ENCODE results near the gene GAS7. TPM values are rescaled to one million over a fixed set of nuclear protein-coding genes. Genes with fewer than 3 reads are reported as not detected.

GAS7 gene
- total and polyA plus RNA-seq, 9 of the 15 experiments (the other 6 are each of a cell fraction or from before 2014, with no cell fraction given): 0.11 to 0.33 TPM; not detected in 7

DNA sequence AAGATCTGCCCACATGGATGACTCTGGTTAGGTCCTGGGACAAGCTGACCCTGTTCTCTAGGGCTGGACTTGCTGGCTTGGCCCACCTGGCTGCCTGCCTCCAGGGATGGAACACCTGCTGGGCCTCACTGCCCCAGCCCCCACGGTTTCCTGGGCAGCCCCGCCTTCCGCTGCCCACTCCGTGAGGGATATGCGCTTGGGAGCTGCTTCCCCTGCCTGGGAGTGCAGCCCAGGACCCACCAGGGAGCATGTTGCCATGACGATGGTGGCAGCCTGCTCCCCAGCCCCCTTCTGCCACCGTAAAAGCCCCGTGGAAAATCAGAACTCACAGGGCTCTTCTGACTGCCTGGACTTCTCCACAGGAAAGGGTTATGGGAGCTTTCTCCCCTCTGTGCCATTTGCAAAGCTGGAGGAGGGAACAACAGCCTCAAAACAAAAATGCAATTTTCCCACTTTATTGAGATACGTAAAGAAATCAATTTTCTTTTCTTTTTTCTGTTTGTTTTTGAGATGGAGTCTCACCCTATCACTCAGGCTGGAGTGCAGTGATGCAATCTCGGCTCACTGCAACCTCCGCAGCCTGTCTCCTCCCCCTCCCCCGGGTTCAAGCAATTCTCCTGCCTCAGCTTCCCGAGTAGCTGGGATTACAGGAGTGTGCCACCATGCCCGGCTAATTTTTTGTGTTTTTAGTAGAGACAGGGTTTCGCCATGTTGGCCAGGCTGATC is 18.0 kb upstream of the GAS7 start:
- intact Hi-C loops (cut with micrococcal nuclease): no loop called here
- no peaks in the 10 kb centered on the region for H3K36me3 ChIP-seq (ENCODE audit: control insufficient read depth, insufficient read depth, low read length)
- H3K27me3 ChIP-seq (ENCODE audit: control insufficient read depth in 2 of 2, insufficient read depth in 2 of 2, low read length in 2 of 2): no peaks in the 10 kb centered on the region; a peak in 1 of 5 replicates
- no peak overlapping the region for H2AFZ ChIP-seq (ENCODE audit: low read depth, low read length)
- H3K27ac ChIP-seq (ENCODE audit: extremely low read depth, low read depth, low read length): no peak overlapping the region
- no peaks in the 10 kb centered on the region for H3K9me3 ChIP-seq (replicated peaks; ENCODE audit: control insufficient read depth, insufficient read depth, low read depth, low read length)
- CTCF ChIA-PET (ENCODE audit: low intra/inter-chr PET ratio): no interaction called here
- 0% methylated on average over 10 of the region's 15 CpGs for WGBS (ENCODE audit: insufficient coverage, low coverage, missing lambda C conversion rate)
- no peaks in the 10 kb centered on the region for H3K79me2 ChIP-seq (ENCODE audit: control insufficient read depth, insufficient read depth, low read length)
- H3K9me1 ChIP-seq (ENCODE audit: control insufficient read depth, insufficient read depth, low read length): no peaks in the 10 kb centered on the region
- POLR2A ChIA-PET: no interaction called here
- DNase-seq (ENCODE audit: extremely low read depth in 1 of 4, low spot score in 3 of 4): no peak
- no peak for ATAC-seq
- H3K9ac ChIP-seq (ENCODE audit: insufficient read depth in 1 of 2, low read depth in 2 of 2, low read length in 2 of 2): no peak overlapping the region
- no TSS peak for BruUV-seq (replicated peaks)
- no peaks in the 10 kb centered on the region for H3K4me1 ChIP-seq (replicated peaks in 1 of 2; ENCODE audit: control insufficient read depth in 2 of 2, insufficient read depth in 2 of 2, low read length in 2 of 2)
- no peaks in the 10 kb centered on the region for H4K20me1 ChIP-seq (replicated peaks; ENCODE audit: control insufficient read depth, insufficient read depth, low read length)
- in situ Hi-C loops (cut with MboI): no loop called here
- no peak overlapping the region for H3K4me3 ChIP-seq
- H3K4me2 ChIP-seq (ENCODE audit: insufficient read depth, low read length): no peak overlapping the region
- FAIRE-seq: no peak
- TF ChIP-seq, protein P1, sequence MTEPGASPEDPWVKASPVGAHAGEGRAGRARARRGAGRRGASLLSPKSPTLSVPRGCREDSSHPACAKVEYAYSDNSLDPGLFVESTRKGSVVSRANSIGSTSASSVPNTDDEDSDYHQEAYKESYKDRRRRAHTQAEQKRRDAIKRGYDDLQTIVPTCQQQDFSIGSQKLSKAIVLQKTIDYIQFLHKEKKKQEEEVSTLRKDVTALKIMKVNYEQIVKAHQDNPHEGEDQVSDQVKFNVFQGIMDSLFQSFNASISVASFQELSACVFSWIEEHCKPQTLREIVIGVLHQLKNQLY (CRISPR knock-in tag; conservative IDR thresholded peaks at IDR 0.05): no peak
- TF ChIP-seq, protein P2, sequence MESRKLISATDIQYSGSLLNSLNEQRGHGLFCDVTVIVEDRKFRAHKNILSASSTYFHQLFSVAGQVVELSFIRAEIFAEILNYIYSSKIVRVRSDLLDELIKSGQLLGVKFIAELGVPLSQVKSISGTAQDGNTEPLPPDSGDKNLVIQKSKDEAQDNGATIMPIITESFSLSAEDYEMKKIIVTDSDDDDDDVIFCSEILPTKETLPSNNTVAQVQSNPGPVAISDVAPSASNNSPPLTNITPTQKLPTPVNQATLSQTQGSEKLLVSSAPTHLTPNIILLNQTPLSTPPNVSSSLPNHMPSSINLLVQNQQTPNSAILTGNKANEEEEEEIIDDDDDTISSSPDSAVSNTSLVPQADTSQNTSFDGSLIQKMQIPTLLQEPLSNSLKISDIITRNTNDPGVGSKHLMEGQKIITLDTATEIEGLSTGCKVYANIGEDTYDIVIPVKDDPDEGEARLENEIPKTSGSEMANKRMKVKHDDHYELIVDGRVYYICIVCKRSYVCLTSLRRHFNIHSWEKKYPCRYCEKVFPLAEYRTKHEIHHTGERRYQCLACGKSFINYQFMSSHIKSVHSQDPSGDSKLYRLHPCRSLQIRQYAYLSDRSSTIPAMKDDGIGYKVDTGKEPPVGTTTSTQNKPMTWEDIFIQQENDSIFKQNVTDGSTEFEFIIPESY (CRISPR knock-in tag; IDR thresholded peaks at IDR 0.05): no peak
- TF ChIP-seq, protein P3, sequence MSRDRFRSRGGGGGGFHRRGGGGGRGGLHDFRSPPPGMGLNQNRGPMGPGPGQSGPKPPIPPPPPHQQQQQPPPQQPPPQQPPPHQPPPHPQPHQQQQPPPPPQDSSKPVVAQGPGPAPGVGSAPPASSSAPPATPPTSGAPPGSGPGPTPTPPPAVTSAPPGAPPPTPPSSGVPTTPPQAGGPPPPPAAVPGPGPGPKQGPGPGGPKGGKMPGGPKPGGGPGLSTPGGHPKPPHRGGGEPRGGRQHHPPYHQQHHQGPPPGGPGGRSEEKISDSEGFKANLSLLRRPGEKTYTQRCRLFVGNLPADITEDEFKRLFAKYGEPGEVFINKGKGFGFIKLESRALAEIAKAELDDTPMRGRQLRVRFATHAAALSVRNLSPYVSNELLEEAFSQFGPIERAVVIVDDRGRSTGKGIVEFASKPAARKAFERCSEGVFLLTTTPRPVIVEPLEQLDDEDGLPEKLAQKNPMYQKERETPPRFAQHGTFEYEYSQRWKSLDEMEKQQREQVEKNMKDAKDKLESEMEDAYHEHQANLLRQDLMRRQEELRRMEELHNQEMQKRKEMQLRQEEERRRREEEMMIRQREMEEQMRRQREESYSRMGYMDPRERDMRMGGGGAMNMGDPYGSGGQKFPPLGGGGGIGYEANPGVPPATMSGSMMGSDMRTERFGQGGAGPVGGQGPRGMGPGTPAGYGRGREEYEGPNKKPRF (IDR thresholded peaks at IDR 0.05; ENCODE audit: low read depth, low read length): no peak
- TF ChIP-seq OTX1 (CRISPR knock-in tag; IDR thresholded peaks at IDR 0.05): no peak
- no peak for TF ChIP-seq HNRNPUL1 (IDR thresholded peaks at IDR 0.05; ENCODE audit: low read length)
- TF ChIP-seq MLLT1 (IDR thresholded peaks at IDR 0.05): no peak
- TF ChIP-seq ATF1 (CRISPR knock-in tag; IDR thresholded peaks at IDR 0.05): no peak
- TF ChIP-seq ATF1 (tag; IDR thresholded peaks at IDR 0.05): no peak
- no peak for TF ChIP-seq GABPB2 (CRISPR knock-in tag; conservative IDR thresholded peaks at IDR 0.05)
- TF ChIP-seq HMG20B (CRISPR knock-in tag; IDR thresholded peaks at IDR 0.05): no peak
- no peak for TF ChIP-seq LEF1 (IDR thresholded peaks at IDR 0.05)
- TF ChIP-seq ZNF3 (CRISPR knock-in tag; IDR thresholded peaks at IDR 0.05): no peak
- no peak for TF ChIP-seq HDAC2 (IDR thresholded peaks at IDR 0.05)
- TF ChIP-seq, protein P4, sequence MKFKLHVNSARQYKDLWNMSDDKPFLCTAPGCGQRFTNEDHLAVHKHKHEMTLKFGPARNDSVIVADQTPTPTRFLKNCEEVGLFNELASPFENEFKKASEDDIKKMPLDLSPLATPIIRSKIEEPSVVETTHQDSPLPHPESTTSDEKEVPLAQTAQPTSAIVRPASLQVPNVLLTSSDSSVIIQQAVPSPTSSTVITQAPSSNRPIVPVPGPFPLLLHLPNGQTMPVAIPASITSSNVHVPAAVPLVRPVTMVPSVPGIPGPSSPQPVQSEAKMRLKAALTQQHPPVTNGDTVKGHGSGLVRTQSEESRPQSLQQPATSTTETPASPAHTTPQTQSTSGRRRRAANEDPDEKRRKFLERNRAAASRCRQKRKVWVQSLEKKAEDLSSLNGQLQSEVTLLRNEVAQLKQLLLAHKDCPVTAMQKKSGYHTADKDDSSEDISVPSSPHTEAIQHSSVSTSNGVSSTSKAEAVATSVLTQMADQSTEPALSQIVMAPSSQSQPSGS (CRISPR knock-in tag; IDR thresholded peaks at IDR 0.05): no peak
- TF ChIP-seq TBL1XR1 (IDR thresholded peaks at IDR 0.05; ENCODE audit: low read length in 2 of 2): no peak
- no peak for TF ChIP-seq BHLHE40 (IDR thresholded peaks at IDR 0.05; ENCODE audit: low read length)
